Measurements from ENCODE around the gene MYO16. TPM values are rescaled to one million over a fixed set of nuclear protein-coding genes. Genes with fewer than 3 reads are reported as not detected.

Gene MYO16
- total and polyA plus RNA-seq, 12 donors = 0.56 to 2.4 (median 1.4) TPM

DNA sequence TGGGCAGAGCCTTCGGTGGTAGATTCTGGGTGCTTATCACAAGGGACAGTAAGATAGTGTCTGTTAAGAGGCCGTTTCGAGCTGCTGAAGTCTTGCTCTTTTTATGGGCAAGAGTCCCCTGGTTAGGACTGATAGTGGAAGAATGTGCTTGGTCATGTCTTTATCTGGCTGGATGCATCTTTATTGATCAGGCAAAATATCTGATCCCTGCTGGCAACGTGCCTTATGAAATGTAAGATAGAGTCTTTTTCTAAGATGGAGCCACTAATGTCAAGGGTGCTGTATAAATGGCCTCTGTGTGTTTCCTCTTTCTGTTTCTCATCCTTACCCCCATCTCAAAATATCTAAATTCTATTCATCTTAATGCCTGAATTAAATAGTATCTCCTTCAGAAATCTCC lies 53.3 kb downstream of the MYO16 start:
- Histone ChIP-seq H3K4me1 (replicated peaks in 1 of 2) (no peaks in the 10 kb centered on the region), H3K27ac (no peak overlapping the region), H3K27me3 (no peaks in the 10 kb centered on the region), H3K4me3 (no peak overlapping the region), H3K36me3 (replicated peaks in 1 of 2) (no peaks in the 10 kb centered on the region), H3K9me3 (replicated peaks in 1 of 3) (no peaks in the 10 kb centered on the region)
- DNase-seq = no peak
- intact Hi-C loops (cut with DNase I) = no loop called here
- TF ChIP-seq, protein P1, sequence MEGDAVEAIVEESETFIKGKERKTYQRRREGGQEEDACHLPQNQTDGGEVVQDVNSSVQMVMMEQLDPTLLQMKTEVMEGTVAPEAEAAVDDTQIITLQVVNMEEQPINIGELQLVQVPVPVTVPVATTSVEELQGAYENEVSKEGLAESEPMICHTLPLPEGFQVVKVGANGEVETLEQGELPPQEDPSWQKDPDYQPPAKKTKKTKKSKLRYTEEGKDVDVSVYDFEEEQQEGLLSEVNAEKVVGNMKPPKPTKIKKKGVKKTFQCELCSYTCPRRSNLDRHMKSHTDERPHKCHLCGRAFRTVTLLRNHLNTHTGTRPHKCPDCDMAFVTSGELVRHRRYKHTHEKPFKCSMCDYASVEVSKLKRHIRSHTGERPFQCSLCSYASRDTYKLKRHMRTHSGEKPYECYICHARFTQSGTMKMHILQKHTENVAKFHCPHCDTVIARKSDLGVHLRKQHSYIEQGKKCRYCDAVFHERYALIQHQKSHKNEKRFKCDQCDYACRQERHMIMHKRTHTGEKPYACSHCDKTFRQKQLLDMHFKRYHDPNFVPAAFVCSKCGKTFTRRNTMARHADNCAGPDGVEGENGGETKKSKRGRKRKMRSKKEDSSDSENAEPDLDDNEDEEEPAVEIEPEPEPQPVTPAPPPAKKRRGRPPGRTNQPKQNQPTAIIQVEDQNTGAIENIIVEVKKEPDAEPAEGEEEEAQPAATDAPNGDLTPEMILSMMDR (IDR thresholded peaks at IDR 0.05) = no peak
- no peak for TF ChIP-seq POLR2A (IDR thresholded peaks at IDR 0.05)
- WGBS, 4 donors = 66 to 79% (median 72%) methylated on average over 4 of the region's 4 CpGs

DNA sequence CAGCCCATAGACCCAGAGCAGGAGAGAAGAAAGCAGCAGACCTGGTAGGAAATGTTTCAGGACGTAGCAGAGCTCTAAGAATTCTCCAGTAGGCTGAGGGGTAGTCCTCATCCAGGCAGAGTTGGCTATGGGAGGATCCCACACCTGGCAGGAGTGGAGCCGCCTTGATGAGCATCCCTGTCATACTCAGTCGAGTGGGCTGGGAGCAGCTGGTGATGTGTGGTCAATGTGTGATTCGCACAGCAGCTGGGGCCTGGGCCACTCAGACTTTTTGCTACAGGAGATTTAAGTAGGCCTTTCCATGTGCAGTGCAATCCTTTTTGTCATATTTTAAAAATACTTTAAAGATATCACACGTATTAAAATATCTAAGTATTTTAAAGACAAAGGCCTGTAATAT lies 56.6 kb downstream of the MYO16 start:
- Histone ChIP-seq H3K27ac (no peak overlapping the region), H3K4me3 (no peak overlapping the region), H3K9me3 (replicated peaks in 1 of 3) (no peaks in the 10 kb centered on the region), H3K36me3 (replicated peaks in 1 of 2) (no peaks in the 10 kb centered on the region), H3K4me1 (replicated peaks in 1 of 2) (no peaks in the 10 kb centered on the region), H3K27me3 (no peaks in the 10 kb centered on the region)
- TF ChIP-seq POLR2A (IDR thresholded peaks at IDR 0.05) = no peak
- TF ChIP-seq, protein P1 (IDR thresholded peaks at IDR 0.05) = no peak
- 73 to 81% (median 78%) methylated on average over 4 to 5 of the region's 5 CpGs for WGBS, 4 donors
- no peak for DNase-seq
- intact Hi-C loops (cut with DNase I) = no loop called here

DNA sequence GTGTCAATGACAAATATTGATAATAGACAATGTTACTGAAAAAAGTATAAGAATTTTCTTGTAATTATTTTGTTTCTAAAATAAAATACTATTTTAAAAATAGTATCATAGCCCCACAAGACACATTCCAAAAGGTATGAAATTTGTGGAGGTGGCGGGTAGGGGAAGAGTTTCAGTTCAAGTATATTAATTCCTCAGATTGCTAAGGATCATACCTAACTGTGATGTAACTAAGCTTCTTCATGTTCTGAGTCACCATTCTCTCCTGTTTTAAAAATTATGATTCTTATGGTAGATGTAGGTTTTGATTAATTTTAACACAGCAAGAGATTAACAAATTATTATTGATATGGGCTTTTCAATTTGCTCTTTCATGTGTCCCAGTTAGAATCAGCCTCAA lies 61.3 kb downstream of the MYO16 start:
- Histone ChIP-seq H3K27me3 (no peaks in the 10 kb centered on the region), H3K9me3 (replicated peaks in 1 of 3) (no peaks in the 10 kb centered on the region), H3K36me3 (replicated peaks in 1 of 2) (no peaks in the 10 kb centered on the region), H3K27ac (no peak overlapping the region), H3K4me3 (no peak overlapping the region), H3K4me1 (replicated peaks in 1 of 2) (no peaks in the 10 kb centered on the region)
- intact Hi-C loops (cut with DNase I) = no loop called here
- TF ChIP-seq, protein P1 (IDR thresholded peaks at IDR 0.05) = no peak
- 81 to 93% (median 86%) methylated on average over 1 of the region's 1 CpG for WGBS, 4 donors
- DNase-seq = no peak

DNA sequence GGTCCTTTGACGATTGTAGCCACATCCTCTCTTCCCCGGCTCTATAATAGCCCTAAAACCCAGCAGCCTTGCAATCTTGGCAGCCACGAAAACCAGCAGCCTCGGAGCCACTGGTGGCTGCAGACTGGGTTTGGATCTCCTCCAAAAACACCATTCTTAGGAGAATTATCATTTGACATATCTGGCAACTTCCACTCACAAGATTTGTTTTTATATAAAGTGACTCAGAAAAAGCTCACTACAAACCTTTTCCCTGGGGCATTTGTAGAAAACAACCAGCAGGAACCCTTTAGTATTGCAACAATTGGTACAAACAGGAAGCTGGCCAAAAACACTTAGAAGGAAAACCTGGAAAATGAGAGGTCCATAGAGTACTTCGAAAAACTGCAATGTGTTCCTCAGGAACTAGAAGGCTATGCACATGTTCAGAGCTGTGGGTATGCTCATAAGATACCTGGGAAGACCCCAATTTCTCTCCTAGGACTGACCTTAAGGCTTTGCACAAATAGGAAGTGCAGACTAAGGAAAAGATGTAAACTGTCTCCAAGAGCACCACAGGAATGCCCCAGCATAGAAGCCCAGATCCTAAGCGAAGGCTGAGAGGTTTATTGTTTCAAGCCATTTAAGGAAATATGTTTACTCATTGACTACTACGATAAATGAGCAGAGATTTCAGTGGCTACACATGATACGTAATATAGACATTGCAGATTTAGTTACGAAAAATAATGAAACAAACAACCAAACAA lies 71.2 kb downstream of the MYO16 start:
- intact Hi-C loops (cut with DNase I) = no loop called here
- WGBS, 4 donors = 53 to 63% (median 57%) methylated on average over 9 of the region's 9 CpGs

More for the DNA sequence above, 71.2 kb downstream of the MYO16 start:
- Histone ChIP-seq H3K36me3 (replicated peaks in 1 of 2) (no peaks in the 10 kb centered on the region), H3K9me3 (replicated peaks in 1 of 3) (no peaks in the 10 kb centered on the region), H3K4me1 (replicated peaks in 1 of 2) (no peaks in the 10 kb centered on the region), H3K27ac (no peak overlapping the region), H3K4me3 (no peak overlapping the region), H3K27me3 (no peaks in the 10 kb centered on the region)
- no peak for DNase-seq
- no peak for TF ChIP-seq POLR2A (IDR thresholded peaks at IDR 0.05)
- TF ChIP-seq, protein P1 (IDR thresholded peaks at IDR 0.05) = no peak
